Measurements from ENCODE around the gene BMPR1B.

- TF ChIP-seq SMC3 (IDR thresholded peaks at IDR 0.05; ENCODE audit: low read depth, low read length): no peak
- TF ChIP-seq CTCF (conservative IDR thresholded peaks at IDR 0.05; ENCODE audit: low read depth, low read length): no peak
- no peak for TF ChIP-seq POLR2A (IDR thresholded peaks at IDR 0.05; ENCODE audit: low read depth, low read length)
- no peak for TF ChIP-seq USF2 (IDR thresholded peaks at IDR 0.05; ENCODE audit: low read depth, low read length)
- TF ChIP-seq RCOR1 (IDR thresholded peaks at IDR 0.05; ENCODE audit: insufficient replicate concordance, low read length): no peak
- no peak for TF ChIP-seq CHD1 (IDR thresholded peaks at IDR 0.05; ENCODE audit: low read depth, low read length)
- TF ChIP-seq RFX5 (IDR thresholded peaks at IDR 0.05; ENCODE audit: low read depth, low read length): no peak
- no peak for TF ChIP-seq CEBPB (IDR thresholded peaks at IDR 0.05; ENCODE audit: low read depth, low read length)
- TF ChIP-seq MXI1 (IDR thresholded peaks at IDR 0.05; ENCODE audit: borderline replicate concordance, low read depth, low read length): no peak
- TF ChIP-seq RAD21 (IDR thresholded peaks at IDR 0.05; ENCODE audit: low read length): 0 out of 2 replicates have a peak, but pooled peaks have one; percentile 3
Measured at GRCh38 chr4:95181243-95181995, 423.7 kb downstream of the BMPR1B start.

All from IMR-90 (cell line).